Effector CD8-positive, alpha-beta T cell (primary cell): Measurements from ENCODE around the gene CGGBP1.
"Not testable (repeated sequence)": the region's sequence is repeated elsewhere in the genome, so short reads cannot be mapped to it uniquely, and the experiment has no call there.

Experiments used
- DNase-seq: peaks from one replicate; lab custom pipeline; 2025; lab: John Stamatoyannopoulos, UW

Gene CGGBP1

DNA sequence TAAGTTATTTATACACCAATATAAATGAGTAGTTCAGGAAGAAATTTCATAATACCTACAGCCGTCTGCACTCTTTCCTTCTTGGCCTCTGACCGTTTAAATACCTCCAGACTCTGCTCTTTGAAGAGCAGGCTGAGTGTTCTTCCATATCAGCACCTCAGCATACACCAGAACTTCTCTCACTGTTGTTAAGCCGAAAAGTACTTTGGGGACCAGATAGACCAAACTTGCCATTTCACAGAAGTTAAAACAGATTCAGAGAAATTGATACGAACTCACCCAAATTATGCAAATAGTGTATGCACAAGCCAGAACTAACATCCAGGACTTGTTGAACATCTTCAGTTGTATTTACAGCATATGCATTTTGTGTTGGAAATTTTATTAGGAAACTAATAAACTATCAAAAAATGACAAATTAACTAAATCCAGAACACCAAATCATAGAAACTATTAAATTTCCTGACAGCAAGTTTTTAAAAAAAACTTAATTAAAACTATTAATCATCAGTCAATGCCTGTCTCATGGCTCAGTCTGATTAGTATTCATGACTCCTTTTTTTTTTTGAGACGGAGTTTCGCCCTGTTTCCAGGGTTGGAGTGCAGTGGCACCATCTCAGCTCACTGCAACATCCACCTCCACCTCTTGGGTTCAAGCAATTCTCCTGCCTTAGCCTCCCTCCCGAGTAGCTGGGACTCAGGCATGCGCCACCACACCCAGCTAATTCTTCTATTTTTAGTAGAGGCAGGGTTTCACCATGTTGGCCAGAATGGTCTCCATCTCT lies 24.1 kb downstream of the CGGBP1 start:
- DNase-seq = no peak

DNA sequence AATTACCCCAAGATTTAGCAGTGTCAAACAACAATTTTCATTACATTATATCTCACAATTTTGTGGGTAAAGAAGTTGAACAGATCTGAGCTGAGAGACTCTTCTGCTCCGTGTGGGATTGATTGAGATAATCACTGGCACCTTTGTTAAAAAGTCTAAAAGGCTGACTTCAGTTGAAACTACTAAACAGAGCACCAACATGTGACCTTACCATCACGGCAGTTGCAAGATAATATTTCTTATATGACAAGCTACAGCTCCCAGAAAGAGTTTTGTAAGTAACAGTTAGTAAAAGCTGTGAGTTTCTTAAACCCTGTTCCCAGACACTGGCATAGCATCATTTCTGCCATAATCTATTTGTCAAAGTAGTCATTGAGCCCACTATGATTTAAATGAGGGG lies 25.0 kb downstream of the CGGBP1 start:
- DNase-seq = no peak

DNA sequence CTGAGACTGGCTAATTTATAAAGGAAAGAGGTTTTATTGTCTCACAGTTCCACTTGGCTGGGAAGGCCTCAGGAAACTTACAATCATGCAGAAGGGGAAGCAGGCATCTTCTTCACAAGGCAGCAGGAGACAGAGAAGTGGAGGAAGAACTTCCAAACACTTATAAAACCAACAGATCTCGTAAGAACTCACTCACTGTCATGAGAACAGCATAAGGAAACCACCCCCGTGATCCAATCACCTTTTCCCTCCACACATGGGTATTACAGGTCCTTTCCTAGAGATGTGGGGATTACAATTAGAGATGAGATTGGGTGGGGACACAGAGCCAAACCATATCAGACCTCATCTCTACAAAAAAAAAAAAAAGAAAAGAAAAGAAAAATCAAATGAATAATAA lies 25.7 kb downstream of the CGGBP1 start:
- DNase-seq = no peak

DNA sequence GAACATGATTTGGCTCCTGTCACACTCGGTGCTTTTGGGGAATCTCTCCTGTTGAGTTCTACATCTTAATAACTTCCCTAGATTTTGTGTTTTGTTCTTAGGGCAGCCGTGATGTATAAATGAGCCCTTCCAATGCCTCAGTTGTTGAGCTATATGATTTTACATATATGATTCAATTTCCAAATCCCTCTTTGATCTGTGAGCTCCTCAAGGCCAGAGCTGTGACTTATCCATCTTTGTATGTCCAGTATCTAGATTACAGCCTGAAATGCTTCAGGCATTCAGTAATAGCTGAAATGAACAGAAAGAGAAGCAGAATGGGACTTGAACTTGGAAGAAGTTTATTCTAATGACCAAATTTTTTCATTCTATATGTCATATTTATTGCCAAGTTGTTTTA lies 26.6 kb downstream of the CGGBP1 start:
- no peak for DNase-seq

DNA sequence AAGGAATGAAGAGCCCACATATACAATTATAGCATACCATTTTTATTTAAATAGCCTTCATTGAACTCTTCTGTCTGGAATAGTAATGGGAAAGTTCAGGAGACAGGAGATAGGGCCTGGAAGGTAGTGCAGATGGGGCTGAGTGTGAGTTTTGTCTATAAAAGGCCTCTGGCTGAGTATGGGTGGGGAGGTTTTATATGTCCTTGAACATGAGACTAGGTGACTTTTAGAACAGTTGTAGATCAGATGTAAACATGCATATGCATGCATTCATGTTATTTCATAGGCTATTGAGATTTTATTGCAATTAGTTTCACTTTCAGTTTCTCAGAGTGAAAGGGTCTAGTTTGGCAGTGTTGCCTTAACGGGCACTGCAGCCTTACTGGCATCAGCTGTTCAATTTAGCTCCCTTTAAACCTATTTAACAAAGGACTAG lies 27.1 kb downstream of the CGGBP1 start:
- DNase-seq = no peak

DNA sequence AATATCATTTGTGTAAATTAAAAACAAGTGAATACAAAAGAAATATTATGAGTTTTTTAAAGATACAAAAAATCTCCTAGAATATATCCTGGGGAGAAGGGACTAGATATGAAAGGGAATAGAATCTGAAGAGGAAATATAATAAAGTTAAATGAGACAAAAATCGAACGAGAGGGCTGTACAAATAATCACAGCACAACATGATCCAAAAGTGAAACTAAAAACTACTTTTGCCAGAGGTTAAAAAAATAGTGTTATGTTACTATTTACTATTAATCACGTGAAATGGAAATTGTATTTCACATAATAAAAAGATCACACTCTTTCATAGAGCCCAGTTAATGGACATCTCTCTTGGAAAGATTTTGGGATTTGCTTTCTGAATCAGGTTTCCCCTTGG lies 28.6 kb downstream of the CGGBP1 start:
- DNase-seq = no peak

DNA sequence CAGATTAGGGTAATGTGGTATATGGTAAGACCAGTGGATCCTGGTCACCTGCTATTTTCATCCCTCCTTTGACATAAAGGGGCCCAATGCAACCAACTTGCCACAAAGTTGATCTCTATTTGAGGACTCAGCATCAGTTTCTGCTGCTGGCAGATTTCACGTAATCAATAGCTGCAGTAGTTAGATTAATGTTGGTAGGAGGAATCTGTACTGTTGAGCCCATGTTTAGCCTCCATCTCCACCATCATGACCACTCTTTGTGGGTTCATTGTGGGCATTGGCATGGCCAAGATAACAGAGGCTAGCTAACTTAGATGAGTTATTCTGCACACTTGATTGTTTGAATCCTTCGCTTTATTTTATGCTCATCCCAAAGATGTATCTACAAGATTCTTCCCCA lies 29.9 kb downstream of the CGGBP1 start:
- no peak for DNase-seq

DNA sequence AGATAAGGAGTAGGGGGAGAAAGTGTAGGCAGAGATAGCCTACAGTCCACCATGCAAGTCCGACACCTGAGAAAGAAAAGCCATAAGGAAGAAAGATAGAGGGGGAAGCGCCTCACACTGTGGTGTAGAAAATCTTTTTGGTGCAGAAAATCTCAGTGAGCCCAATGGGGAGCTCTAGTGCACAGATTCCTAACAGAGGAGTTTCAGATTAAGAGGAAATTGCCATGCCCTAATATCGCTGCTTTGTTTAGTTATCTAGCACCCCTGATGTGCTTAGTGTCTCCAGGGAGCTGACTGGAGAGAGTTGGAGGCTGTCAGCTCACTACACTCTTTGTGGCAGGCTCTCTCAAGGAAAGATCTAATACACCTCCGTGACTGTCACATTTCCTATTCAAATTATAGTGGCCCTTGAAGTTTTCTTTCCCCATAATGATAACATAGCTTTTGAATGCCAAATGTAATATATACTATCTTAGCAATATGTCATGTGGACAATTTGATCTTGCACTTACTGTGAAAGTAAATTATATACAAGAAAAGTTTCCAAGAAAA lies 33.7 kb downstream of the CGGBP1 start:
- DNase-seq = no peak

DNA sequence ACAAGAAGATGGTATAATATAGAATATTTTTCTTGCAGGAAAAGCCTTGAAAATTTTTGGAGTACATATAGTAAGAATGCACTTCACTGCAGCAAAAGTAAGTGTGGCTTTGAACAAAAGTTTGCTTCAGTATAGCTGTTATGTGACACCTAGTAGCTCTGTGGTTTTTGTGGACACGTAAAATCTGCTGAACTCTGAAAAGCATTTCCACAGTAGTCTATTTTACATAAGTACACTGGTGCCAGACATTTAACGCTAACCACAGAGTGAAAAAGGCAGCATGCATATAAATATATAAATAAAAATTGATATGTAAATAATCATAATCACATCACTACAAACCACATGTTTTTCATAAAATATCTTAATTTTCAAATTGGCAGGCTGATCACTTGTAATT lies 39.8 kb downstream of the CGGBP1 start:
- DNase-seq = no peak

DNA sequence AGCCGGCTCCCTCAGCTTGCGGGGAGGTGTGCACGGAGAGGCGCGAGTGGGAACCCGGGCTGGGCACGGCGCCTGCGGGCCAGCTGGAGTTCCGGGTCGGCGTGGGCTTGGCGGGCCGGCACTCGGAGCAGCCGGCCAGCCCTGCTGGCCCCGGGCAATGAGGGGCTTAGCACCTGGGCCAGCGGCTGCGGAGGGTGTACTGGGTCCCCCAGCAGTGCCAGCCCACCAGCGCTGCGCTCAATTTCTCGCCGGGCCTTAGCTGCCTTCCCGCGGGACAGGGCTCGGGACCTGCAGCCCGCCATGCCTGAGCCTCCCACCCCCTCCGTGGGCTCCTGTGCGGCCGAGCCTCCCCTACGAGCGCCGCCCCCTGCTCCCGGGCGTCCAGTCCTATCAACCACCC lies 43.1 kb downstream of the CGGBP1 start:
- not testable (repeated sequence) for DNase-seq

DNA sequence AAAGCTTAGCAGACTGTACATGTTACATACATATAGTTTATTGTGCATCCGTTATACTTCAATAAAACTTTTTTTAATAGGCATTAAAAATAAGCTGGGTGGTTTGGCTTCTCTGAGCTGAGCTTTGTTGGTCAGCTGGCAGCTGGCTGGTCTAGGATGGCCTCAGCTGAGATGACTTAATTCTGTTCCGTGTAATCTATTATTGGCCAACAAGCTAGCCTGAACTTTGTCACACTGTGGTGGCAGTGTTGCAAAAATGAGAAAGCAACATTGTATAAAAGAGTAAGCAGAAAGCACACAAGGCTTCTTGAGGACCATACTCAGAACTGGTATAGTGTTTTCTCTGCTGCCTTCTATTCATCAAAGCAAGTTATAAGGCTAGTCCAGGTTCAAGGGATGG lies 45.2 kb downstream of the CGGBP1 start:
- DNase-seq = no peak

DNA sequence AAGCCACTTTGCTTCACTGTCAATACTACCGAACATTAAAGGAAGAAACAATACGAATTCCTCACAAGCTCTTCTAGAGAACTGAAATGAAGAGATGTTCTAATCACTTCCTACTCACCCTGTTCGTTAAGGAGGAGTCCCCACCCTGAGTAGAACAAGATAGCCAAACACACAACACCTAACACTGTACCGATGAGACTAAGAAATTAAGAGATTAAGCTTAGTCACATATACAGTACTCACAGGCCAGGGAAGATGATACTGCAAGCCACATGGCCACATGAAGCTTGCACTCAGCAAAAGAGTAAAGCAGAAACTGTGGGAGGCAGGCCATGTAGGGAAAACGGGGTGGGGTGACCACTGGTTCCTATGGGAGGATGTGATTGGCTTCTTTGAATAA lies 48.0 kb downstream of the CGGBP1 start:
- DNase-seq = no peak

DNA sequence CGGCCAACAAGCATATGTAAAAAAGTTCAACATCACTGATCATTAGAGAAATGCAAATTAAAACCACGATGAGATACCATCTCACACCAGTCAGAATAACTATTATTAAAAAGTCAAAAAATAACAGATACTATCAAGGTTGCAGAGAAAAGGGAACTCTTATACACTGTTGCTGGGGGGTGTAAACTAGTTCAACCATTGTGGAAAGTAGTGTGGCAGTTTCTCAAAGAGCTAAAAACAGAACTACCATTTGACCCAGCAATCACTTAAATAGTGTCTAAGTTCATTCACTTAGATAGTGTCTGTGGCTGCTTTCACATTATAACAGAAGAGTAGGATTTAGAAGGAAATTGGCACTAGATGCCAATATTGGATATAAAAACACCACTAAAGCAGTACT lies 49.7 kb downstream of the CGGBP1 start:
- DNase-seq = no peak

DNA sequence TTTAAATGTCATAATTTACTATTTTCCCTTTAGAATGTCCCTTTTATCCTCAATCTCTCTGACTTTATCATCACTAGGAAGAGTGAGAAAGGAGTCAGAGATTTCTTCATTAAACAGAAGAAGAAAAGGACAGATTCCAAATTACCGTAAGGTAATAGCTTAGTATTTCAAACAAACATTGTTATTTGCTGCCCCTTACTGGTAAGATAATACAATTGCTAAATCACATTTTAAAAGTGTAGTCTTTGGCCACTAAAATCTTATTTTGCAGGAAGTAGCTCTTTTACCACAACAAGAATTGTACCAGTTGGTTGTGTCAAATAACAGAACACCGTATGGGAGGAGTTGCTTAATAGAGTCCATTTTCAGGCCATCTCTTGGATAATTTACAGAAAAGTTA lies 53.7 kb downstream of the CGGBP1 start:
- no peak for DNase-seq

DNA sequence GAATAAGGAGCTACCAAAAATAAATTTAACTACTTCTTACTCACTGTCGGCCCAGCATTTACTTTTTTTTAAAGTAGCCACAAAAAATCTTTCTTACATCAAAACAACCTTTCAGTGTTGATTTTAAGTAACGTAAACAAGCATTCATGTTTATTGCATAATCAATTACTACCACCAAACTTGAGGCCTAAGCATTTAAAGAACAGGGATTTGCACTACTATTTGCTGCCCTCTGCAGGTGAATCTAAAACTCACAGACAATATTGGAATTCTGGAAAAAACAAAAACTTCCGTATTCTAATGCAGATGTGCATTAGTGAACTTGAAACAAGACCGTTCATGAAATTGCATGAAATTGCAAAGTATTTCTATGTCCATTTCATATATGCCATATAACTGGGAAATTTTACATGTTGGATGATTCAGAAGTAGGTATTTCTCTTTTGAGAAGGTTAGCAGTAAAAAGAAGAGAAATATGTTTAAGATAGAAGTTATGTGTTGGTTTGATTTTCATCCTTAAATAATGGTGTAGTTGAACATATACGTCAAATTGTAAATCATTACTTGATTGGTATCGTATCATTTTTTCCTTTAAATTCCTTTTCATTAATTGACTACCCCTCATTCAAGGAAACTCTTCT lies 55.6 kb downstream of the CGGBP1 start:
- no peak for DNase-seq

DNA sequence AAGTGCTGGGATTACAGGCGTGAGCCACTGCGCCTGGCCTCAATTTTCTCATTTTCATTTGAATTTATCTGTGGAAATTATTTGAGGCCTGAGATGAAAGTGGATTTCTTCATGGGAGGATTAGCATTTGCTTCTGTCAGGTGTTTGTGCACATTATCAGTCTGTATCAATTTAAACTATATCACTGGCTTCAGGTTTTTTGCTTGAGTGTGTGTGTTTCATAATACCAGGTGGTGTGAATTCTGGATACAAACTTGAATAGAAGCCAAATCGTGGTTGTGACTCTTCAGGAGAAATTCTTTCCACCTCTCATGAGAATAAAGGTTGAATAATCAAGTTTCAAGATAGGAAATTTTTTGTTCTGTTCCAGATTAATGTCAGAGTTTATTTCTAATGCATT lies 56.4 kb downstream of the CGGBP1 start:
- DNase-seq = no peak
